Hippocampal formation (tissue), 2 donors: ENCODE results near the gene ADNP.
A peak's percentile ranks its signal among the peaks of the same experiment; 100 is the strongest.
"Not testable (repeated sequence)": the region's sequence is repeated elsewhere in the genome, so short reads cannot be mapped to it uniquely, and the experiment has no call there.

Experiments used
- DNase-seq, 2 donors: peaks; one replicate each; lab custom pipeline; 2025; lab: John Stamatoyannopoulos, UW

Gene ADNP

DNA sequence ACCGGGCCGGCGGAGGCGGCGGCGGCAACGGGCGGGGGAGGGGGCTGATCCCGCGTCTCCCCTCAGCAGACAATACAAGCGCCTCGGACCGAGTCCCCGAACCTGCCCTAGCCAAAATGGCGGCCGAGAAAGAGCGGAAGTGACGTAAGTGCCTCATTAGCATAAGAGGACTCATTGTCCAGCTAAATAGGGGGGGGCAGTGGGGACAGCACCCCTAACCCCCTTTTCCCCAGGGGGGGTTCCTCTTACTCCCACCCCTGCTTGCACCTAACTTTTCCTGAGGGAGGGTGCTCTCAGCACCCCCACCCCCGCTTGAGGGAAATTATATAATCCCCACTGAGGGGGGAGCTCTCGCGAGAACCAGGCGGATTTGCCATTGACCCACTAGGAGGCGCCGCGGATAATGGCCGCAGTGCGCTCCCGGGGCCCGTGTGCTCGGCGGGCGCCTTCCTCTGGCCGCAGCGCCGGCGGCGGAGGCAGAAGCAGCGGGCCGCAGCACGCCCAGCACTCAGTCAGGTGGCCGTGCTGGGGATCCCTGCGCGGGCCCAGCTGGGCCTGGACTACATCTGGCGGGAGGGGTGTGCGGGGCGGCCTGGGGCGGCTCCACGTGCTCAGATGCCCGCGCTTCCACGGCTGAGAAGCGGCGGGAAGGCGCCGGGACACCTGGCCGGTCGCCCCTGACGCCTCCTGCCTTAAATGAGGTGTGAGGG lies at the start of gene ADNP:
Gene ADNP, minus strand, starts transcription at position 132 of the 710 bp plus-strand sequence. CDS start 27,441 bp downstream, outside the sequence.
- peak; percentile 93 to 96 for DNase-seq

DNA sequence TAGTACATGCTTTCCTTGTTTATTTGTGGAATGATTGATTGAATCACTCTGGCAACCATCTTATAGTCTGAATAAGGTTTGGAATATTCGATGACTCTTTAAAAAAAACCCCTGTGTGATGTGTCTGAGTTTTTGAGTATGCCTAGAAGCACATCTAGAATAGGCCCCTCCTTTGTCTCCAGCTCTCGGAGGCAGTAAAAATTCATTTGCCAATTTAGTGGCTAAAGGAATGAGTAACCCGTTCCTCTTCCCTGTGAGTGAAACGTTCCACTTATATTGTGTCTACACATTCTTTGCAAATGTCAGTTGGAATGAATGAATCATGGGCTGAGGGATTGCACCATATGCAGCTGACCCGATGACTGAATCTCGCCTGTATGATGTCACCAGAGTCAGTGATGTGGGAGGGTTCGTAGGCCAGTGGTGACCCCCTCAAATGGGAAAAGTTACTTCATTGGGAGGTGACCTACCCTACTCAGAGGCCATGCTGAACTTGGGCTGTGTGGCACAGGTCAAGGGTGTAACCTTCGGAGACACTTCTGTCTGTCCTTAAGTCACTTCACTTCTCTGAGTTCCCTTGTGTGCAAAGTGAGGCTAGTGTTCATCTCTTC lies 48.9 kb upstream of the ADNP start:
- no peak for DNase-seq

DNA sequence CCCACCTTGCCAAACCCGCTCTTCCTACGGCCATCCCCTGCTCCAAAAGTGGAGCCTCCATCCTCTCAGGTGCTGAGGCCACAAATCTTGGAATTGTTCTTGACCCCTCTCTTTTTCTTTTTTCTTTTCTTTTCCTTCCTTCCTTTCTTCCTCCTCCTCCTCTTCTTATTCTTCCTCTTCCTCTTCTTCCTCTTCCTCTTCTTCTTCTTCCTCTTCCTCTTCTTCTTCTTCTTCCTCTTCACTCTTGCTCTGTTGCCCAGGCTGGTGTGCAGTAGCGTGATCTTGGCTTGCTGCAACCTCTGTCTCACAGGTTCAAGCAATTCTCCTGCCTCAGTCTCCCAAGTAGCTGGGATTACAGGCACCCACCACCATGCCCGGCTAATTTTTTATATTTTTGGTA lies 47.3 kb upstream of the ADNP start:
- DNase-seq, result not testable (repeated sequence)

DNA sequence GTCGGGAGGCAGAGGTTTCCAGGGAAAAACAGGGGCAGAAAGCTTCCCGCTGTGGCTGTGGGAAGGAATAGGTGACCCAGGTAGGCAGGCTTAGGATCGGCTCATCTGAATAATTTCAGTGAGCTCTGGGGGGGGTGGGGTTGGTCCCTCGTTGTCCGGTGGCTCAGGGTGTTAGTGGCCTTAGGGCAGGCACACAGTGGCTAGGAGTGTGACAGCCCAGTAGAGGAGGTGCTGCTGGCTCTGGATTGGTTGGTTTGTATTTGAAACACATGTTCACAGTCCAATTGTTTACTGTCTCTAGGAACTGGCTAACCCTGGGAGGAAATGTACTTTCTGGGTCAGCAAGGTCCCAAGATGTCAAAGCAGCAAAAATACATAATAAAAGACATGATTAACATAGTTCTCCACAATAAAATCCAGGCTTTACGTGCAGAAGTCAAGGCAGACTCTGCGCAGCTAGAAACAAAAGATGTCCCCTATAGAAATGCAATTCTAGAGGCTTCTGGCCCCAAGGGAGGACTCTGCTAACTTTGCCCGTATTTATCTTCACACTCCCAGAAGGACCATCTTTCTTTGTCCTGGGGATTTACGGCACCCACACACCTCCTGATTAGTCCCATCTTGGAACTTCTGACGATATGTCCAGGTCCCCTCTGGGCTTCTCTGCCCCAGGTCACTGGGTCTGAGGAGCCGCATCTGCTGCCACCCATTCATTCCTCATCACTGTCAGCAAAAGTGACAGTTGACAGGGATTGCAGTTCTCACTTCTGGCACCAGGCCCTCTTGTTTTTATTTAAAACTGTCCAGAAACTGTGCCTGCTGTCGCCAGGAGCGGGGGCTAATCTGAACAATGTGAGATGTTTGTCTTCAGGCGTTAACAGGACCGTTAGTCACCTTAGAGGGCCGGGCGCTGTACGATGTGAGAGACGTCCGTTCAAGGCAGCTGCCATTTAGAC lies 46.1 kb upstream of the ADNP start:
- DNase-seq, result no peak

DNA sequence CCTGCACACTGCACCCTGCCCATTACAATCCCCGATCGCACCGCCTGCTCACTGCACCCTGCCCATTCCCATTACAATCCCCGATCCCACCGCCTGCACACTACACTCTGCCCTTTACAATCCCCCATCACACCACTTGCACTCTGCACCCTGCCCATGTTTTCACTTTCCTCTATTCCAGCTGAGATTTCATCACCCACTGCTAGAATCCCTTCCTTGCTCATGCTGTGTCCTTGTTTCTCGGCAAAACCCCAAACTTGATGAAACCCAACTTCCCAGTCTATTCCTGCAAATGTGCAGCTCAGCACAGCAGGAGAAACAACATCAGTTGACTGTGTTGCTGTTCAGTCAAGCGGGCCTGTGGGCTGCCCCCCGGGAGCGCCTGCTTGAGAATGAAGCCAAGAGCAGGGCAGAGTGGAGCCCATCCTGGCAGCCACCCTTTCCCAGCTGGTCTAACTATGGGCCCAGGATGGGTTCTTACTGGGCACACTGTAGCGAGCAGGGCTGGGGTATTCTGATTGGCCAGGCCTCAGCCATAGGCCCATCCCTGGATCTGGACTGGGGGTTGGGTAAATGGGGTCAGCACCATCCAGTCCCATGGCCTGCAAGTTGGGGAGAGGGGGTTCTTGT lies 44.6 kb upstream of the ADNP start:
- no peak for DNase-seq

DNA sequence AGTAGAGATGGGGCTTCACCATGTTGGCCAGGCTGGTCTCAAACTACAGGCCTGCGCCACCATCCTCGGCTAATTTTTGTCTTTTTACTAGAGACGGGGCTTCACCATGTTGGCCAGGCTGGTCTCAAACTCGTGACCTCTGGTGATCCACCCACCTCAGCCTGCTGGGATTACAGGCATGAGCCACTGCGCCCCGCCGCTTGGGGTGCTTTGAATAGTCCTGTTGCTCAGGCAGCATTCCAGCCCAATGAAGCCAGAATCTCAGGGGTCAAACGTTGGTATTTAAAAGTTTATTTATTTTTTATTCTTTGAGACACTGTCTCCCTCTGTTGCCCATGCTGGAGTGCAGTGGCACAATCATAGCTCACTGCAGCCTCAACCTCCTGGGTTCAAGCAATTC lies 38.7 kb upstream of the ADNP start:
- DNase-seq, result no peak

DNA sequence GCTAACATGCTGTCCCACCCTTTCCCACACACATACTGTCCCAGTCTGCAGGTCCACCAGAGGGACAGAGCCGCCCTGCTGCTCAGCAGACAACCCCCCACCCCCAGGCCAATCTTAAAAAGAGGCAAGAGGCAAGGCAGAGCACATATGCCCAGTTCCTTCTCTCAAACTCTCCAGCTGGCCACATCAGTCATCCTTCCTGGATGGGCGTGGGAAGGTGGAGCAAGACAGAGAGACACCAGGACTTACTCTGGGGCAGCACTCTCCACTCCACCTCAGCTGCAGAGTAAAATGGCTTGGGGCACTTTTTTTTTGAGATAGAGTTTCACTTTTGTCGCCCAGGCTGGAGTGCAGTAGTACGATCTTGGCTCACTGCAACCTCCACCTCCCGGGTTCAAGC lies 38.2 kb upstream of the ADNP start:
- DNase-seq, result no peak

DNA sequence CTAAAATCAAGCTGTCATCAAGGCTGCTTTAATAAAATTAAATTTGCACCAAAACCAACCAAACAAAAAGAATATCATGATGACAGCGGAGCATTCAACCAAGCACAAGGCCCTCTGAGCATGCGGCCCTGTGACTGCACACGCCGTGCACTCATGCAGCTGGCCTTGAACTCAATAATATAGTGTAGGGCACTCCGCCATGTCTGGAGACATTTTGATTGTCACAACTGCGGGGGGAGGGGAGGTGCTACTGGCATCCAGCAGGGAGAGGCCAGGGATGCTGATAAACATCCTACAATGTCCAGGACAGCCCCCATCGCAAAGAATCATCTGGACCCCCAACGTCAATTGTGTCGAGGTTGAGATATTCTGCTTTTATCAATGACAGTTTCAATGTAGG lies 37.1 kb upstream of the ADNP start:
- no peak for DNase-seq

DNA sequence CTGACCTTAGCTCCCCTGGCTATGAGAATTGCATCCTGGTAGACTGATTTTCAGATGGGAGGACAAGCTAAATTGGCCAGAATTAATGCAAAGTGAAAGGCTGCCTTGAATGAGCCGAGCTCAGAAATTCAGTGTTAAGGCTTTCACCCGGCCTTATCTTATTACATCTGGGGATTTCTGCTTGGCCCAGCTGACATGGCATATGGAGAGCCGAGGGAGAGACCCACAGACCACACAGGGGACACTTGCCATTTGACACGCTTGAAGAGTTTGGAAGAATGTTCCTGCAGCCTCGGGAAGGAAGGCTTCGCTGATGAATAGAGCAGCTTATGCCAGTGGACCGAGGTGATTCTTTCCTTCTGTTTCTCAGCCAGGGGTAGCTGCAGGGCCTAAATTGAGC lies 36.3 kb upstream of the ADNP start:
- no peak for DNase-seq

DNA sequence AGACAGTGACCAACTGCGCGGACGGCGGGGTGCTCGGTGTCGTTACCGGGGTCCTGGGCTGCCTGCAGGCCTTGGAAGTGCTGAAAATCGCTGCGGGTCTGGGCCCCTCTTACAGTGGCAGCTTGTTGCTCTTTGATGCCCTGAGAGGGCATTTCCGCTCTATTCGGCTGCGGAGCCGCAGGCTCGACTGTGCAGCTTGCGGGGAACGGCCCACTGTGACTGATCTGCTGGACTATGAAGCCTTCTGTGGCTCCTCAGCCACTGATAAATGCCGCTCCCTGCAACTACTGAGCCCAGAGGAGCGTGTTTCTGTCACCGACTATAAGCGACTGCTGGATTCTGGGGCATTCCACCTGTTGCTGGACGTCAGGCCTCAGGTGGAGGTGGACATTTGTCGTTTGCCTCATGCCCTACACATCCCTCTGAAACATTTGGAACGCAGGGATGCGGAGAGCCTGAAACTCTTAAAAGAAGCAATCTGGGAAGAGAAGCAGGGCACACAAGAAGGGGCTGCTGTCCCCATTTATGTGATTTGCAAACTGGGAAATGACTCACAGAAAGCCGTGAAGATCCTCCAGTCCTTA lies 28.4 kb upstream of the ADNP start:
- DNase-seq, result no peak

DNA sequence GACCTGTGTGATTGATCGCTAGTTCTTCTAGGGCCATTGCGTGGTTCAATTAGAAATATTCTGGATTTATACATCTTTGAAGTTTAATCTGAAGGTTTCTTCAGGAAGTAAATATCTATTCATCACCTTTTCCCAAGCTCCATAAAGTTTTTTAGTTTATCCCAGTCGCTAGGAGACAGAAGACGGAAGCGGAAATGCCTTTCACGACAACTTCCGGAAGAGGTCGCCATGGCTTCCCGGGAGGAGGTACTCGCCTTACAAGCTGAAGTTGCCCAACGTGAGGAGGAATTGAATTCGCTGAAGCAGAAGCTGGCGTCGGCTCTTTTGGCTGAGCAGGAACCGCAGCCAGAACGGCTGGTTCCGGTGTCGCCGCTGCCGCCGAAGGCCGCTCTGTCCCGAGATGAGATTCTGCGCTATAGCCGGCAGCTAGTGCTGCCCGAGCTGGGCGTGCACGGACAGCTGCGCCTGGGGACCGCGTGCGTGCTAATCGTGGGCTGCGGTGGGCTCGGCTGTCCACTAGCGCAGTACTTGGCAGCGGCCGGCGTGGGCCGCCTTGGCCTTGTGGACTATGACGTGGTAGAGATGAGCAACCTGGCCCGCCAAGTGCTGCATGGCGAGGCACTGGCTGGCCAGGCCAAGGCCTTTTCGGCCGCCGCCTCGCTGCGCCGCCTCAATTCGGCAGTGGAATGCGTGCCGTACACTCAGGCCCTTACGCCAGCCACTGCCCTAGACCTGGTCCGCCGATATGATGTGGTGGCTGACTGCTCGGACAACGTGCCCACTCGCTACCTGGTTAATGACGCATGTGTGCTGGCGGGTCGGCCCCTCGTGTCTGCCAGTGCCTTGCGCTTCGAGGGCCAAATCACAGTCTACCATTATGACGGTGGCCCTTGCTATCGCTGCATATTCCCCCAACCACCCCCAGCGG lies 27.6 kb upstream of the ADNP start, which contains the start of gene MOCS3:
Gene MOCS3, plus strand, starts transcription at position 204 of the 928 bp plus-strand sequence. Its CDS starts 25 bp downstream, at position 229.
- DNase-seq, result peak; percentile 90 to 91

DNA sequence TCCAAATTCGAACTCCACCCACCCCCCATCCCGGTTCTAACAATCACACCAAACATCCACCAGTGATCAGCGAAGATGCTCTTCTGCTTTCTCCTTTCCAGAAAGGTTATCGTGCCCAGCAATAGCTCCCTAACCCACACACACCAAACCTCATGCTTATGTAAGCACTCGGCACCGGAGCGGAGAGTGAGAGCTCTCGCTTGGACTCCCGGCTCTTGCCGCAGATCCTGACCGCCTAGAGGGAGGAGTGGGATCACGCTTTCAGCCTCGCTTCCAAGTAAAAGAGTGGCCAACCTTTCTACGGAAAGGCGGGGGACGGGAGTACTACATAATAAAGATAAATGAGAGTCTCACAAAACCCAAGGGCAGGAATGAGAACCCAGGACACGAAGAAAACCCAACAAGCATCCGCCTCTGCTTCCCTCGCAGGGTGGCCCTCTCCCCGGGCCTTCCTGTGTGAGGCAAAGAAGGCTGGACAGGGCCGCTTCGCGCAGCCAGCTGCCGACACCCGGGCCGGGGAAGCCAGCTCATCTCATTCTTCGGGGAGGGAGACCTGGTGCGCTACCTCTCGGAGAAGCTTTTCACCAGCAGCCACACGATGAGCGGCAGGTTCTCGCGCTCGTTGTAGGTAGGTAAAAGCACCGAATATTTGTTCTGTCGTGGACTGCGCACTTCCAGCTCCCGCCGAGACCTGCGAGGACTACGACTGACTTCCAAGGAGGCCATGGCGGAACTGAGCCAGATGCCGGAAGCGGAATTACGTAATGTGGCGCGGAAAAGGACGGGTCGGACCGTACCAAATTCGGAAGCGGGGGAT lies 26.8 kb upstream of the ADNP start, which contains the start of gene DPM1:
Gene DPM1, minus strand, starts transcription at position 735 of the 817 bp plus-strand sequence. Its CDS starts 9 bp downstream, at position 726.
- peak; percentile 7 to 90 for DNase-seq

DNA sequence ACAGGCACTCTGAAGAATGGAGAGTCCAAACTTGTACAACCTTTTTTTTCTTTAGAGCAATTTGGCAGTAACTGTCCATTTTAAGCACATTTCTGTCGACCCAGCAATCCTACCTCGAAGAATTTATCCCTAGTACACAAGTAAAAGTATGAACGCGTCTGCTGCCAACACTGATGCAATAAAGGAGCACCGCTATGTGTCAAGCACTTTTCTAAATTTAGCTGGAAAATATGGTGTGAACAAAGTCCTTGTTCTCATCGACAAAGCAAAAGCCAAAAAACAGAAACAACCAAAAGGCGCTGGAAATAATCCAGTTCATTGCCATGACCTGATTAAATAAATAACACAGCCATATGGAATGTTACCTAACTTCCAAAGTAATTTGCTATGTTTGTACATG lies 26.0 kb upstream of the ADNP start:
- no peak for DNase-seq

DNA sequence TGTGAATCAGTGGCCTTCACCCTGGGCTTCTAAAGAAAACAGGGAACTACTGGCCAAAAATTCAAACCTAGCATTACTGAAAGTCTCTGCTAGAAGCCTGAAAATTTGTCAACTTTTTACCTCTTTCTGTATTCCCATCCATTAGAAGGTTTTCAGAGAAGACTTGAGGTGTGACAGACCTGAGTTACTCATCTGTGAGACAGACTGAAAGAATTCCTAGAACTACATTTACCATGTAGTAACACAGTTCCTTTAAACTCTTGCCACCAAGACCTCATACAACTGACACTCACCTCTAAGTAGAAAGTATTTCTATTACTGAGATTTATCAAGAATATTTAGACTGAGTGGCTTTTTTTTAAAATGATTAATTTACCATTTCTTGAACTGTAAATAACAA lies 22.6 kb upstream of the ADNP start:
- DNase-seq, result no peak

DNA sequence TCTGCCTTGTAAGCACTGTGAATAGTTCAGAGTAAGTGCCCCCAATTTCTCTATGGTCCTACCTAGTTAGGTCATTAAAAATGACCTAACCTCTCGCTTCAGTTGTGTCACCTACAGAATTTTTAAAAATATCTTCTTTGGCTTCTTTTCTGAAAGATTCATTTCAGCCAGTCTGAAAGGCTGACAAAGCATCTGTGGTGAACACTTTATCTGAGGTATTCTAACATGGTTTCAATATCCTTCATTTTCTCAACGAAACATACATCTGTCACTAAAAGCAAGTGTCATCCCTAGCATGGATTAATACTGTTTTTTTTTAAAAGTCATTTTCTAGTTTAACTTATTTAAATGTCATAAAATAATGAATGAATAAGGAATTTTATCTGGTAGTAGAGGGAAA lies 22.0 kb upstream of the ADNP start:
- no peak for DNase-seq

DNA sequence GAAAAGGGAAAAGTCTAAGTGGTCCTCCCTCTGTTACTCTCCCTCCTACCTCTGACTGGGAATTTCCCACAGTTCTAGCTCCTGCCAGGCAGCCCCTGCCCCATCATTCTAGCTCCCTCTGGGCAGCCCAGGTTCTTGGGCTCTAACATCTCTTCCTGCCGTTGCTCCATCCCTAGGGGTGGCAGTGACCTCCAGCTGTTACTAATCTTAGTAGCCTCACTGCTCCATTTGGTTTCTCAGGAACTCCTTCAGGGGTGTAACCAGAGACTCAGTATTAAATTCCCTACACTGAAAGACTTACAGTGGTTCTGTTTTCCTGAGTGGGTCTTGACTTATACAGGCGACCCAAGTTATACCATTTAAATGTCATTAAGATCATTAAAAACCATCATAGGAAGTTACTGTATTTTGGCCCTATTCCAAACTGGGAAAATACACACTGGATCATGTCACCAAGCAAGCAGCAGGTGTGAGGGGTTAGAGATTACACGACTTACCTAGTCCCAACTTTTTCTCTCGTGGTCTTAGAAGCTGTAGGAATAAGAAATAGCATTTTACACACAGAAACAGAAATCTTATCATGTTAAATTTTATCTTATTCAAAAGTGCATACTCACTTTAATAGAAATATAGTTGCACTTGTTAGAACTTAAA lies 17.0 kb upstream of the ADNP start:
- no peak for DNase-seq

DNA sequence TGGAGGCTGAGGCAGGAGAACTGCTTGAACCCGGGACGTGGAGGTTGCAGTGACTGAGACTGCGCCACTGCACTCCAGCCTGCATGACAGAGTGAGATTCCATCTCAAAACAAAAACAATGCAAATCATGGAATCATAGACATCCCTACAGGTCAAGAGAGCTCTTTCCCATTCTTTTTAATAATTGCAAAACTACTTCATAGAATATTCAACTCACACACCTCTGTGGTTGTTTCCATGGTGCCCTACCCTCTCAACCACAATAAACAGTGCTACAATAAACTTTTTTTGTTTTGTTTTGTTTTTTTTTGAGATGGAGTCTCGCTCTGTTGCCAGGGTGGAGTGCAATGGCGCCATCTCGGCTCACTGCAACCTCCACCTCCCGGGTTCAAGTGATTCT lies 11.8 kb upstream of the ADNP start:
- no peak for DNase-seq

DNA sequence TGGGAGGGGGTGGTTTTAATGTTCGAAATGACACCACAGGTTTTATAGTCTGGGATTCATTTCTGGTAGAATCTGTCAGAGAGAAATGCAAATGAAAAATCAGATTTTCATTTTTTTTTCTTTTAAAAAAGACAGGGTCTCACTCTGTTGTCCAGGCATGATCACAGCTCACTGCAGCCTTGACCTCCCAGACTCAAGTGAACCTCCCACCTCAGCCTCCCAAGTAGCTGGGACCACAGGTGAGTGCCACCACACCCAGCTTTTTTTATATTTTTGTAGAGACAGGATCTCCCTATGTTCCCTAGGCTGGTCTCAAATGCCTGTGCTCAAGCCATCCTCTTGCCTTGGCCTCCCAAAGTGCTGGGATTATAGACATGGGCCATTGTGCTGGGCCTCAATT lies 2.4 kb upstream of the ADNP start:
- DNase-seq, result no peak

DNA sequence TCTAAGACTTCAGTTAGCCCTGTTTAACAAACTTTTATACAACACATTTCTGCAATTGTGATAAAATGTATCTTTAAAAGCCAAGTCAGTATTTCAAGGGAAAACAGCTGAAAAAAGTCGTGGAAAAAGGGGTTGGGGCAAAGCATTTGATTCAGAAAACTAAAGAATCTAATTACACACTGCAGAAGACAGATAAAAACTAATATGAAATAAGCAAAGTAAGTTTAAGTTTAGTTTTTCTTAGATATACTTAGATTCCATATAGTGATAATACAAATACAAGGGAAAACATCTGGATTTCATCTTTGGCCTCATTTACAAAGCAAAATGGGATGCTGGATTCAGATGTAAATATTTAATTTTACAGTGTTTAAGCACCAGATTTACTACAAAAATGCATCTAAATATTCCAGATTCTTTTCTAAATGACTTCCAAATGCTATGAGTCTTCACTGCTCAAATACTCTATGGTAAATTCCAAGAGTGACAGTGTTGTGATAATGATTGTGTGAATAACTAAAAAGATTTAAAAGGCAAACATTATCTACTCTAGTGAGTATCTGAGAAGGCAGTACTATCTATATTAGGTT lies 1.5 kb upstream of the ADNP start:
- no peak for DNase-seq
